Peyer's patch (tissue), 4 donors: ENCODE data around the gene MOB4. TPM values are rescaled to one million over a fixed set of nuclear protein-coding genes. Genes with fewer than 3 reads are reported as not detected.
"Not testable (repeated sequence)": the region's sequence is repeated elsewhere in the genome, so short reads cannot be mapped to it uniquely, and the experiment has no call there.

Experiments used
- DNase-seq, 3 donors: peaks; one replicate each; pipeline ENCODE4 v3.0.0-alpha.2; 2017 to 2019
- H3K27ac ChIP-seq, 4 donors: fragments of 200-600 bp; sonication (generic); one replicate each; pipeline ENCODE4 v1.5.1; 2016 to 2019
- H3K27me3 ChIP-seq, 2 donors: fragments of 200-600 bp; sonication (generic); one replicate each; pipeline ENCODE4 v1.5.1; 2019
- H3K36me3 ChIP-seq, 3 donors: fragments of 200-600 bp; sonication (generic); one replicate each; pipeline ENCODE4 v1.5.1; 2016 to 2019
- H3K4me1 ChIP-seq, 4 donors: fragments of 200-600 bp; sonication (generic); one replicate each; pipeline ENCODE4 v1.5.1; 2016 to 2019
- H3K4me3 ChIP-seq, 4 donors: fragments of 200-600 bp; sonication (generic); 1 replicate in 3 of 4; 2 replicates in 1 of 4; pipeline ENCODE4 v1.5.1; 2016 to 2019; ENCODE audit warnings: mild to moderate bottlenecking in 1 of 4
- H3K9me3 ChIP-seq, 4 donors: fragments of 200-600 bp; sonication (generic); one replicate each; pipeline ENCODE4 v1.5.1; 2016 to 2019; ENCODE audit warnings: mild to moderate bottlenecking in 1 of 4
- CTCF ChIP-seq, 6 experiments: fragments of 450-650 bp in 4 of 6; fragments of 200-600 bp in 2 of 6; sonication (generic) in 1 of 6; IDR thresholded peaks; one replicate each; pipeline ENCODE4 v1.5.1; 2017 to 2019; ENCODE audit warnings: antibody characterized with exemption in 6 of 6, mild to moderate bottlenecking in 3 of 6, moderate library complexity in 1 of 6
- POLR2A ChIP-seq, 2 donors: fragments of 450-650 bp; IDR thresholded peaks; one replicate each; pipeline ENCODE4 v1.5.1; 2017; ENCODE audit warnings: antibody characterized with exemption in 2 of 2, mild to moderate bottlenecking in 2 of 2, moderate library complexity in 2 of 2
- total RNA-seq, 4 donors: library from RNA; depleted of rRNA; stranded (reverse); fragments of >200 nt; gene quantifications; one replicate each; pipeline ENCODE4 v1.1.0, GENCODE V29; 2016

MOB4 gene
- total RNA-seq, 4 donors from 2014 or later = 11.0 to 36.3 (median 20.5) TPM

GRCh38 chr2:197575987-197576386 is 60.1 kb downstream of the MOB4 start:
- H3K36me3 ChIP-seq = no peaks in the 10 kb centered on the region
- no peak overlapping the region for H3K27ac ChIP-seq
- no peaks in the 10 kb centered on the region for H3K4me1 ChIP-seq
- H3K27me3 ChIP-seq = no peaks in the 10 kb centered on the region
- TF ChIP-seq POLR2A (IDR thresholded peaks at IDR 0.05) (no peak), CTCF (IDR thresholded peaks at IDR 0.05) (no peak)
- DNase-seq = no peak
- peaks cover 0 to 8% (median 0%) of the 10 kb centered on the region in 4 donors for H3K9me3 ChIP-seq
- no peak overlapping the region for H3K4me3 ChIP-seq

GRCh38 chr2:197576631-197577030 is 60.8 kb downstream of the MOB4 start:
- no peak overlapping the region for H3K4me3 ChIP-seq
- no peaks in the 10 kb centered on the region for H3K27me3 ChIP-seq
- TF ChIP-seq POLR2A (IDR thresholded peaks at IDR 0.05) (no peak), CTCF (IDR thresholded peaks at IDR 0.05) (no peak)
- DNase-seq = no peak
- H3K36me3 ChIP-seq = no peaks in the 10 kb centered on the region
- H3K27ac ChIP-seq = no peak overlapping the region
- no peaks in the 10 kb centered on the region for H3K4me1 ChIP-seq
- H3K9me3 ChIP-seq = peaks cover 0 to 8% (median 0%) of the 10 kb centered on the region in 4 donors

- no peak overlapping the region for H3K27ac ChIP-seq
- H3K4me1 ChIP-seq = no peaks in the 10 kb centered on the region
- peaks cover 0 to 8% (median 0%) of the 10 kb centered on the region in 4 donors for H3K9me3 ChIP-seq
- no peak overlapping the region for H3K4me3 ChIP-seq
- DNase-seq = no peak
- TF ChIP-seq POLR2A (IDR thresholded peaks at IDR 0.05) (no peak), CTCF (IDR thresholded peaks at IDR 0.05) (no peak)
- no peaks in the 10 kb centered on the region for H3K27me3 ChIP-seq
- no peaks in the 10 kb centered on the region for H3K36me3 ChIP-seq
Measured at GRCh38 chr2:197577446-197577845, 61.6 kb downstream of the MOB4 start.

GRCh38 chr2:197578294-197578693 is 62.4 kb downstream of the MOB4 start:
- H3K27me3 ChIP-seq, H3K27ac ChIP-seq, H3K9me3 ChIP-seq, H3K4me3 ChIP-seq, H3K4me1 ChIP-seq, H3K36me3 ChIP-seq, DNase-seq: not testable (repeated sequence)

- not testable (repeated sequence) for H3K27ac ChIP-seq, H3K4me1 ChIP-seq, H3K4me3 ChIP-seq, H3K36me3 ChIP-seq, DNase-seq, H3K9me3 ChIP-seq, H3K27me3 ChIP-seq
Measured at GRCh38 chr2:197580166-197580565, 64.3 kb downstream of the MOB4 start.

- H3K9me3 ChIP-seq, H3K27me3 ChIP-seq, H3K4me1 ChIP-seq, H3K36me3 ChIP-seq, DNase-seq, H3K27ac ChIP-seq, H3K4me3 ChIP-seq: not testable (repeated sequence)
Measured at GRCh38 chr2:197587255-197587654, 71.4 kb downstream of the MOB4 start.

- H3K4me3 ChIP-seq = no peak overlapping the region
- no peaks in the 10 kb centered on the region for H3K4me1 ChIP-seq
Measured at GRCh38 chr2:197591339-197592072, 75.6 kb downstream of the MOB4 start.

More at GRCh38 chr2:197591339-197592072, 75.6 kb downstream of the MOB4 start:
- TF ChIP-seq CTCF (IDR thresholded peaks at IDR 0.05) = no peak
- TF ChIP-seq POLR2A (IDR thresholded peaks at IDR 0.05) = no peak
- Histone ChIP-seq H3K9me3 (no peaks in the 10 kb centered on the region), H3K27me3 (no peaks in the 10 kb centered on the region), H3K27ac (no peak overlapping the region), H3K36me3 (no peaks in the 10 kb centered on the region)
- DNase-seq = no peak
